ENCODE measurements around the gene ANTKMT. TPM values are rescaled to one million over a fixed set of nuclear protein-coding genes. Genes with fewer than 3 reads are reported as not detected.

The ANTKMT gene, protein sequence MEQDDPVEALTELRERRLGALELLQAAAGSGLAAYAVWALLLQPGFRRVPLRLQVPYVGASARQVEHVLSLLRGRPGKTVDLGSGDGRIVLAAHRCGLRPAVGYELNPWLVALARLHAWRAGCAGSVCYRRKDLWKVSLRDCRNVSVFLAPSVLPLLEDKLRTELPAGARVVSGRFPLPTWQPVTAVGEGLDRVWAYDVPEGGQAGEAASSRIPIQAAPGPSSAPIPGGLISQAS
- total RNA-seq, result 6.3 TPM

- DNase-seq, result peak; percentile 46
Measured at GRCh38 chr16:720990-721764, at the start of gene ANTKMT. Gene ANTKMT (plus strand): TSS chr16:721146. CDS start chr16:721275, 129 bp downstream.

- no peak for DNase-seq
Measured at GRCh38 chr16:671353-672131, 49.4 kb upstream of the ANTKMT start.

- DNase-seq, result no peak
Measured at GRCh38 chr16:672371-672770, 48.6 kb upstream of the ANTKMT start.

DNA sequence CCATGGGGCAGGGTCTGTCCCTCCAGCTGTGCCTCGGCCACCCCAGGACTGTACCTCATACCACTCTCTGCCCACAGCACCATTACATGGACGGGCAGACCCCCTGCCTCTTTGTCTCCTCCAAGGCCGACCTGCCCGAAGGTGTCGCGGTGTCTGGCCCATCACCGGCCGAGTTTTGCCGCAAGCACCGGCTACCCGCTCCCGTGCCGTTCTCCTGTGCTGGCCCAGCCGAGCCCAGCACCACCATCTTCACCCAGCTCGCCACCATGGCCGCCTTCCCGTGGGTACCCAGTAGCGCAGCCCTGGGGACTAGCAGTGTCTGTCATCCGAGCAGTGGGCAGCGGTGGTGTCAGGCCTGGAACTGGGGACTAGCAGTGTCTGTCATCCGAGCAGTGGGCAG, 48.1 kb upstream of the ANTKMT start:
- no peak for DNase-seq

DNA sequence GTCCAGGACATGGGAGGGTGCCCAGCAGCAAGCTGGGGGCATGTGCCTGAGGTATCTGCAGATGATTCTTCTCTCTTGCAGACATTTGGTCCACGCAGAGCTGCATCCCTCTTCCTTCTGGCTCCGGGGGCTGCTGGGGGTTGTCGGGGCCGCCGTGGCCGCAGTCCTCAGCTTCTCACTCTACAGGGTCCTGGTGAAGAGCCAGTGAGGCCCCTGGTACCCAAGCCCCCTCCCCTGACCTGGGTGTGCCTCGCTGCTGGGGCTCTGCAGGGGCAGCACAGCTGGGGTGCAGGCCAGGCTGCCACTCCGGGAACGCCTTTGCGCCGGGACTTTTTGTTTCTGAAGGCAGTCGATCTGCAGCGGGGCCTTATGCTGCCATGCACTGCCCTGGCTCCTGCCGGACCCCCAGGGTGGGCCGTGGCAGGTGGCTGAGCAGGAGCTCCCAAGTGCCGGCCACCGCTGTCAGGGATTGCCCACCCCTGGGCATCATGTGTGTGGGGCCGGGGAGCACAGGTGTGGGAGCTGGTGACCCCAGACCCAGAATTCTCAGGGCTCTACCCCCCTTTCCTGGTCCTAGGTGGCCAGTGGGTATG, 47.5 kb upstream of the ANTKMT start:
- DNase-seq, result no peak

DNA sequence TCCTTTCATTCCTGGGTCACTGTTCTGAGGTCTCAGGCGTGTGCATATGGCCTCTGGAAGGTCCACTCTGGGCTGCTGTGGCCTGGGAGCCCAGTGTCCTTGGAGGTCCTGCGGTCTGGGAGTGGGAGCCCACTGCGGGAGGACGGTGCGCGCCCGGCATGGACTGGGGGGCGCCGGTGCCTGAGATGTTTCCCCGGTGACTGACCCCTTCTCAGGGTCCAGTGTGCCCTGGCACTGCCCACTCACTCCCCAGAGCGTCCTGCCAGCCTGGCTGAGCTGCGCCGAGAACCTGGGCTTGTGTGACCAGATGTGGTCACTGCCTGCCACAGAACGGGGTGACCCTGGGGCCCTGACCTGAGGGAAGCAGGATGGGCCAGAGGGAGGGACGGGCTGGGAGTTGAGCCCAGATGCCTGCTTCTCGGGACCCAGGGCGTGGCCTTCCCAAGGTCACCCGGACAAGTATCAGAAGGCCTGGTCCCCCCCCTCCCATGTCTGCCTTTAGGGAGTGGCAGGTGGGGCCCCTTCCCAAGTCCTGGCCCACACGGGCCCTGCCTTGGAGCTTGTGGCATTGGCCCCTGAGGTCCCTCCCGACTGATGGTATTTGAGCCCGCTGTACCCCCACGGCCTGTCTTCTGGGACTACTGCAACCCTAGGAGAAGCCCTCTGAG, 46.6 kb upstream of the ANTKMT start:
- no peak for DNase-seq

GRCh38 chr16:674968-675883, 45.7 kb upstream of the ANTKMT start, which contains the start of gene RHBDL1:
Gene RHBDL1 (plus strand): TSS chr16:675671. CDS start chr16:675791, 120 bp downstream.
- DNase-seq, result no peak

GRCh38 chr16:675884-676564, 44.9 kb upstream of the ANTKMT start:
- no peak for DNase-seq

GRCh38 chr16:676565-676902, 44.4 kb upstream of the ANTKMT start:
- DNase-seq, result no peak

DNA sequence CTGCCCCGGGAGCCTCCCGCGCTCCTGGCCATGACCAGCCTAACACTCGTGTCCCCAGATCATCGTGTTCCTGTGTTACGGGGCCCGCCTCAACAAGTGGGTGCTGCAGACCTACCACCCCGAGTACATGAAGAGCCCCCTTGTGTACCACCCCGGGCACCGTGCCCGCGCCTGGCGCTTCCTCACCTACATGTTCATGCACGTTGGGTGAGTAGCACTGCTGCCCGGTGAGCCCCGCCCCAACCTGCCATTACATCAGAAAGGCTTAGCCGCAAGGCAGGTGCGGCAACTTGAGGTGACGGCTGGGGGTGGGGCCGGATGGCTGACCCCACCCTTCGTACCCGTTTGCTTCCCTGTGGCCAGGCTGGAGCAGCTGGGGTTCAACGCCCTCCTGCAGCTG, 44.0 kb upstream of the ANTKMT start:
- no peak for DNase-seq

DNA sequence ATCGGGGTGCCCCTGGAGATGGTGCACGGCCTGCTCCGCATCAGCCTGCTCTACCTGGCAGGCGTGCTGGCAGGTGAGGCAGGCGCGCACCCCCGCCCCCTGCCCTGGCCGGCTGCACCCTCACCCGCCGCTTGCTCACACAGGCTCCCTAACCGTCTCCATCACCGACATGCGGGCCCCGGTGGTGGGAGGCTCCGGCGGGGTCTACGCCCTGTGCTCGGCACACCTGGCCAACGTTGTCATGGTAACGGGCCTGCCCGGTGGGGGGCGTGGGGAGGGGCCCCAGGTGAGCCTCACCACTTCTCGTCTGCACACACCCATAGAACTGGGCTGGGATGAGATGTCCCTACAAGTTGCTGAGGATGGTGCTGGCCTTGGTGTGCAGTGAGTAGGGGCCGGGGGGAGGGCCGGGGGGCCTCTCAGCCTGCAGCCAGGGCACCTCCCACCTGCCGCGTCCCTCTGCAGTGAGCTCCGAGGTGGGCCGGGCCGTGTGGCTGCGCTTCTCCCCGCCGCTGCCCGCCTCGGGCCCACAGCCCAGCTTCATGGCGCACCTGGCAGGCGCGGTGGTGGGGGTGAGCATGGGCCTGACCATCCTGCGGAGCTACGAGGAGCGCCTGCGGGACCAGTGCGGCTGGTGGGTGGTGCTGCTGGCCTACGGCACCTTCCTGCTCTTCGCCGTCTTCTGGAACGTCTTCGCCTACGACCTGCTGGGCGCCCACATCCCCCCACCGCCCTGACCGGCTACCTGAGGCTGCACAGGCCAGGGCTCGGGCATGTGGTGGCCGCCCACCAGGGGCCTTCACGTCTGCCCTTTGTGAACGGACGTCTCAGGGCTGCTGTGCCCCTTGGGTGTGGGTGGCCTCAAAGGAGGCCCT, 43.4 kb upstream of the ANTKMT start:
- no peak for DNase-seq

DNA sequence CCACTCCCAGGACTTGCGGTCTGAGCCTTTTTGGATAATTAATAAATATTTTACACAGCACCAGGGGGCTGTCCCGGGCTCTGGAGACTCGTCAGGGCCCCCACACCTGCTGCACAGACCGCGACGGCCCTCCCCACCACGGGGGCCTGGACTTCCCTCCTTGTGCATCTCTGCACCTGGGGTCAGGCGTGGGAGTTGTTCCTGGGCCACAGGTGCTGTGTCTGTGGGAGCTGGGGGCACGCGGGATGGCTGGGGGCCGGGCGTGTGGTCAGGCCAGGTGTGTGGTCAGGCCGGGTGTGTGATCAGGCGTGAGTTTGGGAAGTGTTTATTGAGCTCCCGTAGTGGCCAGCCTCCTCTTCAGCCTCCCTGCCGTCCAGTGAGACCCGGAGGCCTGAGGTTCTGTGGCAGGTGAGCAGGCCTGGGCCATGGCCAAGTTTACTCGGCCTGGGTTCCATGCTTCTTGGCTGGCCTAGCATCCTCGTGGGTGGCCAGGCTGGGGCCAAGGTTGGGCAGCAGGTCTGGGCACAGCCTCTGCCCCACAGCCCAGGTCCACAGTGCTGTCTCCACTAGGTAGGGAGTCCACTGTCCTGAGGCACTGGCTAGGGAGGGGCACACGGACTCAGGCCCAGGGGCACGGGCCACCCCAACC, 42.6 kb upstream of the ANTKMT start:
- DNase-seq, result no peak

- peak; percentile 65 for DNase-seq
Measured at GRCh38 chr16:678858-679813, 41.8 kb upstream of the ANTKMT start.

- DNase-seq, result peak; percentile 84
Measured at GRCh38 chr16:679814-680624, 40.9 kb upstream of the ANTKMT start, which contains the start of gene STUB1. Gene STUB1 (plus strand): TSS chr16:680410. CDS start chr16:680526, 116 bp downstream.

GRCh38 chr16:680625-680945, 40.4 kb upstream of the ANTKMT start:
- DNase-seq, result no peak

- DNase-seq, result no peak
Measured at GRCh38 chr16:680967-681745, 39.8 kb upstream of the ANTKMT start.
